Activated CD4-positive, alpha-beta T cell treated with anti-CD3 and anti-CD28 coated beads, Interleukin-2, amount 10 ng/mL, durations not matched to agents 24 days and 14 days (primary cell): ENCODE data around the gene RIPPLY2. TPM values are rescaled to one million over a fixed set of nuclear protein-coding genes. Genes with fewer than 3 reads are reported as not detected.

Experiments
- DNase-seq: peaks from one replicate; pipeline ENCODE4 v3.0.0; 2022
- H3K27ac Mint-ChIP-seq: one replicate; pipeline ENCODE4 v1.8.0; 2022; ENCODE audit warnings: mild to moderate bottlenecking, mixed read lengths
- H3K27me3 Mint-ChIP-seq: one replicate; pipeline ENCODE4 v1.8.0; 2022; ENCODE audit warnings: mixed read lengths
- H3K36me3 Mint-ChIP-seq: one replicate; pipeline ENCODE4 v1.8.0; 2022; ENCODE audit warnings: low read depth, mild to moderate bottlenecking, mixed read lengths
- H3K4me1 Mint-ChIP-seq: one replicate; pipeline ENCODE4 v1.8.0; 2021; ENCODE audit warnings: mixed read lengths
- H3K4me3 Mint-ChIP-seq: one replicate; pipeline ENCODE4 v1.8.0; 2022; ENCODE audit warnings: mild to moderate bottlenecking, moderate library complexity, mixed read lengths
- H3K9me3 Mint-ChIP-seq: one replicate; pipeline ENCODE4 v1.8.0; 2021; ENCODE audit warnings: mixed read lengths
- intact Hi-C: fragments of 100-400 bp; cut with micrococcal nuclease; formaldehyde crosslinking; loops from one replicate; pipeline ENCODE4 v1.15.1; 2023
- total RNA-seq: library from RNA; stranded (reverse); gene quantifications from 2 replicates; pipeline ENCODE4 v1.2.3, GENCODE V29; 2022

The RIPPLY2 gene
- total RNA-seq, 1 donor from 2014 or later = not detected

DNA sequence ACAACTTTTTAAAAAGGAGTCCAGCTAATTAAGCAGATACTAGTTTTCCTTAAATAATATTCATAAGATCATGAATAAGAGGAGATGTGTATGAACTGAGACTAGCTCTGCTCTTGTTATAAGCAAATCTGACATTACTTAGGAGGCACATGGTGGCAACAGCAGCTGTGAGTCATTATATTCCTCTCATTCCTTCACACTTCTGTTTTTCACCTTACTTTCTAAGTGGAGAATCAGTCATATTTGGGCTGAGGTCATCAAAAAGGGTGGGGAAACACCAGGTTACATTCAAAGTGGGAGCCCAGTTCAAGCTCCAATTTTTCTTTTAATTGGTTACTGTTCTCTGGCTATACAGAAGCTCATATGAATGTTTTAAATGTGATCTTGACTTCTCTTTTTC is 6.0 kb upstream of the RIPPLY2 start:
- no peak overlapping the region for H3K4me3 Mint-ChIP-seq
- no peaks in the 10 kb centered on the region for H3K9me3 Mint-ChIP-seq
- no peak for DNase-seq
- H3K4me1 Mint-ChIP-seq = no peaks in the 10 kb centered on the region
- H3K27me3 Mint-ChIP-seq = peaks cover 22% of the 10 kb centered on the region
- H3K36me3 Mint-ChIP-seq = no peaks in the 10 kb centered on the region
- intact Hi-C loops = no loop called here
- no peak overlapping the region for H3K27ac Mint-ChIP-seq

DNA sequence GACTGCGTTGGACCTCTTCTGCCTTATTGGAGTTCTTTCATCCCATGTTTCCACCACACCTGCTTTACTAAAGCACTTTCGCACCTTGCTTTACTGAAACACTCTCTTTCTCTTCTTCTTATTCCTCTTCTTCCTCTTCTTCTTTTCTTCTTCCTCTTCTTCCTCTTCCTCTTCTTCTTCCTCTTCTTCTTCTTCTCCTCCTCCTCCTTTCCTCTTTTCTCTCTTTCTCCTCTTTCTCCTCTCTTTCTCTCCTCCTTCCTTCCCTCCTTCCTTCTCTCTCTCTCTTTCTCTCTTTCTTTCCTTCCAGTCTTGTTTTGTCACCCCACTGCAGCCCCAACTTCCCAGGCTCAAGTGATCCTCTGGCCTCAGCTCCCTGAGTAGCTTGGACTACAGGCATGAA is 4.0 kb upstream of the RIPPLY2 start:
- Mint-ChIP-seq H3K36me3 (no peaks in the 10 kb centered on the region), H3K27me3 (peaks cover 38% of the 10 kb centered on the region), H3K9me3 (no peaks in the 10 kb centered on the region), H3K4me1 (peaks cover 3% of the 10 kb centered on the region), H3K4me3 (no peak overlapping the region), H3K27ac (no peak overlapping the region)
- intact Hi-C loops = no loop called here
- DNase-seq = no peak

- intact Hi-C loops = loop anchor here (10.0 kb wide), 1 partner anchor 915 kb away; the partner anchor contains the start of gene TBX18
- Mint-ChIP-seq H3K27me3 (peaks cover 43% of the 10 kb centered on the region), H3K4me3 (no peak overlapping the region), H3K9me3 (no peaks in the 10 kb centered on the region), H3K36me3 (no peaks in the 10 kb centered on the region), H3K27ac (no peak overlapping the region), H3K4me1 (peaks cover 5% of the 10 kb centered on the region)
- no peak for DNase-seq
Observed at GRCh38 chr6:83849610-83850009, 3.5 kb upstream of the RIPPLY2 start.

DNA sequence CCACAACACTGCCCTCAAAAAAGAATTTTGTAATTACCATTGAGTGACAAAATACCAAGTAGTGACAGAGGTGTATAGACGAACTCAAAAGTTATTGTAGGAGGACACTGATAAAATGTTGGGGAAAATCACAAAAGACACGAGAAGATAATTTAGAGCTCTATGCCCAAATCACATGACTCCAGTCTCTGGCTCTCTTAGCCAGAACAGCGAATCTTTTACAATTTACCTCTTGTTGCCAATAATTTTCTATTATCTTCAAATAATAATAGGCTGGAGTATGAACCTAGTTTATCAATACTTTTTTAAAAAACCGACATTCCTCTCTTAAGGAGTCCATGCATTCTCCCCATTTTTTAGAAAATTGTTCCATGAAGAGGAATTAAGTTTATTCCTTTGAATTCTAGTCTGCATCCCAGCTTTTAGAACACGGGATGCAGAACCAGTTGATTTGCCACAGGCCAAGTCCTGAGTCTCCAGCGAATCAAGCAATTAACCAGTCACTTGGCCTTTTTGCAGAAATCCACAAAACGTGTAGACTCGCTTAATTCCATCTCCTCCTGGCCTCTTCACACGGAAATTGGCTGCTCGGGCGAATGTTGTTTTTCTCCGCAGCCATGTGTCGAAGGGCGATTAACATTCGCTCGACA is 507 bp upstream of the RIPPLY2 start:
- Mint-ChIP-seq H3K4me3 (peak overlapping the region; percentile 42), H3K36me3 (no peaks in the 10 kb centered on the region), H3K27ac (no peak overlapping the region), H3K4me1 (peaks cover 5% of the 10 kb centered on the region), H3K9me3 (no peaks in the 10 kb centered on the region), H3K27me3 (peaks cover 53% of the 10 kb centered on the region)
- no peak for DNase-seq
- intact Hi-C loops = loop anchor here (10.0 kb wide), 1 partner anchor 912 kb away; the partner anchor contains the start of gene TBX18

- Mint-ChIP-seq H3K27me3 (peaks cover 49% of the 10 kb centered on the region), H3K4me1 (peaks cover 8% of the 10 kb centered on the region), H3K9me3 (no peaks in the 10 kb centered on the region), H3K4me3 (peak overlapping the region; percentile 11), H3K27ac (no peak overlapping the region), H3K36me3 (no peaks in the 10 kb centered on the region)
- no peak for DNase-seq
- intact Hi-C loops = loop anchor here (10.0 kb wide), 1 partner anchor 911 kb away; the partner anchor contains the start of gene TBX18
Observed at GRCh38 chr6:83854001-83854501, 891 bp downstream of the RIPPLY2 start.

DNA sequence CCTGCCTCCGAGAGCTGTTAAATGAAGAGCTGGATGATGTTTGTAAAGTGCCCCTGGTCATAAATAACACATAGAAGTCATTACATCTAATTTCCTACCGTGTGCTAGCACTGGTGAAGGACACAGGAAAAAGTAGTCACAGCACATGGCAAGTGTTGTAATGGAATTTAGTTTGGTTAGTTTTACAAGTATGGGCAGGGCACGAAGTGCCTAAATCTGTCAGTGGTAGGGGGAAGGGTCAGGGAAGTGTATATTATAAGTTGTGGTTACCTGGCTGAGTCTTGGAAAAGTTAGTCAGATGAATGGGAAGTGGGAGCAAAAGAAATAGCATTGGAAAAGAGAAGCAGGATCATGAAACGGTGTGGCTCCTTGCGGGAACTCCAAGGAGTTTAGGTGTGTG is 1.6 kb downstream of the RIPPLY2 start:
- H3K9me3 Mint-ChIP-seq = no peaks in the 10 kb centered on the region
- no peaks in the 10 kb centered on the region for H3K36me3 Mint-ChIP-seq
- no peak overlapping the region for H3K27ac Mint-ChIP-seq
- peaks cover 10% of the 10 kb centered on the region for H3K4me1 Mint-ChIP-seq
- peaks cover 46% of the 10 kb centered on the region for H3K27me3 Mint-ChIP-seq
- no peak for DNase-seq
- intact Hi-C loops = loop anchor here (10.0 kb wide), 1 partner anchor 910 kb away; the partner anchor contains the start of gene TBX18
- no peak overlapping the region for H3K4me3 Mint-ChIP-seq

DNA sequence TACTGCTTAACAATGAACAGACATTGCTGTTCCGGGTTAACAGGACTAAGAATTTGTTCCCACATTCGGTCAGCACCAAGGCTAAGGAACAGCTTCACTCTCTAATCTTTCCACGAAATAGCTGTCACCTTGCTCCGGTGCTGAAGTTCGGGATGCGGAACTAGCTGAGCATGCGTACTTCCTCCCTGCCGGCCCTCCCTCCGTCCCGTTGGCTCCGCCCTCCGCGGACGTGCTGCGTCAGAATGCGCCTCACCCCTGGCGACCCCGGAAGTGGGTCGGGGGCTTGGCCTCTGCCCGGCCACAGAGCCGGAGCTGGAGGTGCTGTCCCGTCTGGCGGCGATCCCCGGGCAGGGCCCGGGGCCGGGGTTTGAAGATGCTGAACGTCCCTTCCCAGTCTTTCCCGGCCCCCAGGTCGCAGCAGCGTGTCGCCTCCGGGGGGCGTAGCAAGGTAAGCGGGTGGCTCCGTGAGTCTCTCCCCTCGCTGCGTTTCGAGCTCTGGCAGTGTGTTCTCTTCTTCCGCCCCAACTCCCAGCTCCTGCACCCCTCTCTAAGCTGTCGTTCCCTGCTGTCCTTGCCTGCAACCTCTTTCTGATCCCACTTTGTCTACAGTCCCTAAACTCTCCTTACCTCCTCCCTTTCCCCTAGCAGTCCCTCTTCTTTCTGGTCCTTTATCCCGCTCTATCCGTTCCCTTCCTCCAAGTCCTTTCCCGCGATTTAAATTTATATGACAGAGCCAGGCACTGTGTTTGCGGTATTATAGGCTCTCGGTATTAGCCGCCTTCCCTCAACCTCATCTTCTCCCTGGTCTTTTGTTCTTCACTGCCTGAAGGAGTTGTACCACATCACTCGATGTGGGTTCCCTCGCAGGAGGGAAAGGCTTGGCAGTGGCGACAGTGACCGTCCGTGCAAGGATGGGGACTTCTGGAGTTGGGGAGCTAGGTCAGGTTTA is 6.5 kb downstream of the RIPPLY2 start, which contains the start of gene CYB5R4:
Gene CYB5R4, plus strand, starts transcription at position 280 of the 949 bp plus-strand sequence. Its CDS starts 94 bp downstream, at position 374.
- H3K4me1 Mint-ChIP-seq = peaks cover 21% of the 10 kb centered on the region
- peaks cover 4% of the 10 kb centered on the region for H3K36me3 Mint-ChIP-seq
- H3K9me3 Mint-ChIP-seq = no peaks in the 10 kb centered on the region
- DNase-seq = peak; percentile 99
- peak within 1 kb of the TSS; percentile 88 for H3K27ac Mint-ChIP-seq
- H3K4me3 Mint-ChIP-seq = peak within 1 kb of the TSS; percentile 98
- H3K27me3 Mint-ChIP-seq = peaks cover 13% of the 10 kb centered on the region
- intact Hi-C loops = loop anchor here (1.0 to 10.0 kb wide), 2 partner anchors 368 to 905 kb away; partner anchors contain the start of genes CEP162 and TBX18

GRCh38 chr6:83860359-83860755 is 7.2 kb downstream of the RIPPLY2 start:
- no peak for DNase-seq
- H3K4me1 Mint-ChIP-seq = peaks cover 21% of the 10 kb centered on the region
- intact Hi-C loops = no loop called here

GRCh38 chr6:83860782-83861495 is 7.8 kb downstream of the RIPPLY2 start:
- DNase-seq = no peak
- intact Hi-C loops = no loop called here
- Mint-ChIP-seq H3K4me3 (peak overlapping the region; percentile 98), H3K36me3 (peaks cover 16% of the 10 kb centered on the region), H3K27me3 (peaks cover 3% of the 10 kb centered on the region), H3K4me1 (peaks cover 21% of the 10 kb centered on the region), H3K9me3 (no peaks in the 10 kb centered on the region), H3K27ac (no peak overlapping the region)

More at GRCh38 chr6:83860359-83860755, 7.2 kb downstream of the RIPPLY2 start:
- peak overlapping the region; percentile 88 for H3K27ac Mint-ChIP-seq
- no peaks in the 10 kb centered on the region for H3K9me3 Mint-ChIP-seq
- peaks cover 7% of the 10 kb centered on the region for H3K27me3 Mint-ChIP-seq
- peak overlapping the region; percentile 98 for H3K4me3 Mint-ChIP-seq
- H3K36me3 Mint-ChIP-seq = peaks cover 10% of the 10 kb centered on the region

- Mint-ChIP-seq H3K4me1 (peaks cover 21% of the 10 kb centered on the region), H3K27me3 (no peaks in the 10 kb centered on the region), H3K4me3 (no peak overlapping the region), H3K9me3 (peaks cover 8% of the 10 kb centered on the region), H3K27ac (no peak overlapping the region), H3K36me3 (peaks cover 35% of the 10 kb centered on the region)
- intact Hi-C loops = no loop called here
- DNase-seq = no peak
Observed at GRCh38 chr6:83862776-83863471, 9.8 kb downstream of the RIPPLY2 start.

DNA sequence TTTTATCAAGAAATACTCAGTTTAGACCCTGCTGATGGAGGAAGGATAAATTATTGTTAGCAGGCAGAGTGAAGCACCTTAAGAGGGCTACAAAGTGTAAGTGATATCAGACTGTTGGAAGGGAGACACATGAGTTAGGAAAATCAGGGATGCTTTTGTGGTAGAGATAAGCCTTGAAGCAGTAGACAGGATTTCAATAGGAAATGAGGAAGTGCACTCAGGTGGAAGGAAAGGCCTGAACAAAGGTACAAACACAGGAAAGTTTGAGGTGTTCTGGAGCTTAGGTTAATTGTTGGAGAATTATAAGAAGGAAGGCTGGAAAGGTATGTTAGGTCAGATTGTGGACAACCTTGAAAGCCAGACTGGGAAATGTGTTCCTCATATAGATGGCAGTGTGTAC is 13.9 kb downstream of the RIPPLY2 start:
- Mint-ChIP-seq H3K9me3 (peaks cover 8% of the 10 kb centered on the region), H3K27me3 (no peaks in the 10 kb centered on the region), H3K36me3 (peaks cover 51% of the 10 kb centered on the region), H3K4me3 (no peak overlapping the region), H3K4me1 (peaks cover 3% of the 10 kb centered on the region), H3K27ac (no peak overlapping the region)
- intact Hi-C loops = no loop called here
- no peak for DNase-seq

- Mint-ChIP-seq H3K27me3 (no peaks in the 10 kb centered on the region), H3K9me3 (peaks cover 8% of the 10 kb centered on the region), H3K27ac (no peak overlapping the region), H3K36me3 (peaks cover 48% of the 10 kb centered on the region), H3K4me3 (no peak overlapping the region), H3K4me1 (peaks cover 1% of the 10 kb centered on the region)
- intact Hi-C loops = no loop called here
- DNase-seq = peak; percentile 58
Observed at GRCh38 chr6:83867527-83868161, 14.5 kb downstream of the RIPPLY2 start.
